NCI-H146 treated with DMSO at 0.1 percent for 48 hours (cell line): Measurements from ENCODE around the gene MPP2.

Experiments used
- DNase-seq: peaks from one replicate; lab custom pipeline; 2025; ENCODE audit not compliant: unreplicated experiment; lab: John Stamatoyannopoulos, UW

The MPP2 gene

DNA sequence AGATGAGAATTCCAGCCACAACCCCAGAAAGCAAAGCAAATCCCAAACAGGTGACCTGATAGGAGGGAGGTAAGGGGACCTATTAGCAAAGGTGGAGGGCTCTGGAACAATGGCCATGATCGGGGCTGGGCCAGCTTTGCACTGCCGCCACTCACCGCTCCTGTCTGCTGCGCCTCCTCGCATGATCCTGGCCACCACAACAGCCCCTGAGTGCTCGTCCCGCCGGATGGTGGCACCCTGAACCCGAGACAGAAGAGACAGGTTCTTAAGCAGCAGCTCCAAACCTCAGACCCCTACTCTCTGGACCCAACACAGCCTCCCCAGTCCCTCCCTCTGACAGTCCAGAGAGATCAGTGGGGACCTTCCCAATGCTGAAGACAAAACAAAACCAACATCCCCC lies 79.7 kb downstream of the MPP2 start:
- DNase-seq: no peak

DNA sequence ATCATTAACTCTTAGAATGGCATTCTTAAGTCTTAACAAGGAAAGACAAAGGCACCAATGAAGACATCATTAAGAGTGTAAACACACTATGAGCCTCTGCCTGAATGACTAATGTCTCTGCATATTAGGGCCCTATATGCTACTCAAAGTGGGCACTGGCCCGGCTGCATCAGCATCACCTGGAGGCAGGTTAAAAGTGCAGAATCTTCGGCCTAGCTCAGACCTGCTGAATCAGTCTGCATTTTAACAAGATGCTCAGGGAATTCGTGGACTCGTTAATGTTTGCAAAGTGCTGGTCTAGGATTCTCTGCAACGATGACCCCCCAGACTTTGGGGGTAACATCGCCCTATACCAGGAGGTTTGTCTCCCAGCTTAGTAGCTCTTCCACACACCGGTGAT lies 81.1 kb downstream of the MPP2 start:
- DNase-seq: no peak

- no peak for DNase-seq
Observed at GRCh38 chr17:43825567-43825966, 81.8 kb downstream of the MPP2 start.
